NCI-H1105 treated with DMSO at 0.1 percent for 48 hours (cell line): ENCODE data around the gene NUDT9.
A peak's percentile ranks its signal among the peaks of the same experiment; 100 is the strongest.
"Not testable (repeated sequence)": the region's sequence is repeated elsewhere in the genome, so short reads cannot be mapped to it uniquely, and the experiment has no call there.

Source experiments
- DNase-seq: peaks from one replicate; lab custom pipeline; 2025; lab: John Stamatoyannopoulos, UW

Gene NUDT9

DNA sequence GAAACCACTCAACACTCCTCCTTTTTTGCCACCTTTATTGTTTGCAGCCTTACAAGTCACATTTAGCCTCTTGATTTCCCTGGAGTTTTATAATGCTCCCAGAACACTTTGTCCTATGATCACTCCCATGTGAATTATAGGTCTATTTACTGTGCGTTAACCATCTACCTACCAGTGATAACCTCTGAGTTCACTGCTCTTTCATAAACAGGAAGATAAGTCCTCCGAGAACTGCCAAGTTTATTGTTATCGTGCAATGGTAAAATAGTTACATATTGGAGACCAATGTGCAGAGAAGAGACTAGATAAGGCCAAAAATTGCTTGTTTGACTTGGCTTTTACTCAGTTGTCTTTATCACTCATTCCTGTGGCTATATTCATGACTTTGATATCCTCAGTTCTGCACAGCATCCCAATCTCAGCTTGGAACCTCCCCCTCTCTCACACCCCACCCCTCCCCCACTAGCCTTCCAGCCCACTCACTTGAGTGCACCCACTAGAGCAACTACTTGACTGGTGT lies 12.9 kb upstream of the NUDT9 start:
- no peak for DNase-seq

DNA sequence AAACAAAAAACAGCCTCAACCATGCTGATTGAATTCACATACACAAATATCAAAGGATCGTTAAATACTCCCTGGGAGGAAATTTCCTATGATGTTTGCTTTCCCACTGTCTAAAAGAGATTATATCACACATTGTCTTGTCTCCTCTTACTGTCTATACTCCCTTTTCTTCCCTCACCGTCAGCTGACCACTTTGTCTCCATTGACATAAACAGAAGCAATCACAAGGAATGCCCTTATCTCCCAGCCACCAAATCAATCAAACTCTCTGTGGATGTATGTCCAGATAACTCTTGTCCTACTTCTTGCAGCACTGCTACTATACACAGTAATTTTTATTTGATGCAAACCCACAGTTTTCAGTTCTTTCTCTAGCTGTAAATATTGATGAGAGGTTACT lies 12.2 kb upstream of the NUDT9 start:
- DNase-seq = no peak

- DNase-seq = no peak
Observed at GRCh38 chr4:87410679-87411078, 11.7 kb upstream of the NUDT9 start.

- DNase-seq = no peak
Observed at GRCh38 chr4:87414816-87415215, 7.6 kb upstream of the NUDT9 start.

DNA sequence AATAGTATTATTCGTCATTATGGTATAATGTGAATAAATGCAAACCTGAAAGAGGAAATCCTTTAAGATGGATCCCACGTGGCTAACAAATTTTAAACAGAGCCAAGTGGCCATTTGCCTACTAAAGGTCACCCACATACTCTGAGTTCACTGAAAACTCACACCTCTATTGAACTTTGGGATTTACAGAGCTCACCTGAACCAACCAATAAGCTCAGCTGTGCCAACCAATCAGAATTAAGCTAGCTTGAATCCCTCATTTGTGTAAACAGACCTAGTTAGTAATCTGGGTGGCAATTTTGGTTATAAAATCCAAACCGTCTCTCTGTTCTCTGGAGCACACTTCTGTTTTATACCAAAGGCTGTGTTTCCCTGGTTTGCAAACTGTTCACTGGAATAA lies 5.4 kb upstream of the NUDT9 start:
- DNase-seq = no peak

DNA sequence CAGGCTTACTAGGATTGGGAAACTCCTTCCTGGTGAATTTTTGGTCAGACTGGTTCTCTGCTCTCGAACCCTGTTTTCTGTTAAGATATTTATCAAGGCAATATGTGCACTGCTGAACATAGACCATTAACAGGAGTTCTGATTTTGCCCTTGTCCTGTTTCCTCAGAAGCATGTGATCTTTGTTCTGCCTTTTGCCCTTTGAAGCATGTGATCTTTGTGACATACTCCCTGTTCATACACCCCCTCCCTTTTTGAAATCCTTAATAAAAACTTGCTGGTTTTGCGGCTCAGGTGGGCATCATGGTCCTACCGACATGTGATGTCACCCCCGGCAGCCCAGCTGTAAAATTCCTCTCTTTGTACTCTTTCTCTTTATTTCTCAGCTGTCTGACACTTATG lies 4.0 kb upstream of the NUDT9 start:
- DNase-seq = not testable (repeated sequence)

DNA sequence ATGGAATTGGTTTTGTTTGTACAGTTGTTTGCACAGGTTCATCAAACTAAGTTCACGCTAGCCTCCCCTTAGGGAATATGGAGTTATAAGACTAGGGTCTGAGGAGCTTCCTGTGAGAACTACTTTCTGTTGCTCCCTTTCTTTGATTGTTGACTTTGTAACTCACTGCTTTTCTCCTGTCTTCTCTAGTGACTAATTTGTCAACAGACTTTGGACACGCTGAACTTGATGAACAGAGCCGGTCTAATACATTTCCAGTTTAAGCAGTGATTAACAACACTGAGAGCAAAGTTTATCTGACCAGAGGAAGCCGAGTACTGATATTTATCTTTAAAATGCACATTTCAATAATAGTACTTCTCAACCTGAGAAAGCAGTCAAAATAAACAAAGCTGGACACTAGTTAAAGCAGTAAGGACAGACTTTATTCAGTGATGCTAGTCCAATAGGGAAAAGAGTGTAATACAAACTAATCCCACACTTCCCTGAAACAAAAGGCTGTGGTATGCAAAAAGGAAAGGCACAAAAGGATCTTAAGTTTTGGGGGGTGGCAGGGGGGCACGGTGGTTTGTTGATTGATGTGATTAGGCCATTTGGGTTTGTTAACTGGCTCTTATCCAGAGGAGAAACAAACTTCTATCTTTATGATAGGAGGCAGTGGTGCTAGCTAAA lies 2.7 kb upstream of the NUDT9 start:
- DNase-seq = no peak

DNA sequence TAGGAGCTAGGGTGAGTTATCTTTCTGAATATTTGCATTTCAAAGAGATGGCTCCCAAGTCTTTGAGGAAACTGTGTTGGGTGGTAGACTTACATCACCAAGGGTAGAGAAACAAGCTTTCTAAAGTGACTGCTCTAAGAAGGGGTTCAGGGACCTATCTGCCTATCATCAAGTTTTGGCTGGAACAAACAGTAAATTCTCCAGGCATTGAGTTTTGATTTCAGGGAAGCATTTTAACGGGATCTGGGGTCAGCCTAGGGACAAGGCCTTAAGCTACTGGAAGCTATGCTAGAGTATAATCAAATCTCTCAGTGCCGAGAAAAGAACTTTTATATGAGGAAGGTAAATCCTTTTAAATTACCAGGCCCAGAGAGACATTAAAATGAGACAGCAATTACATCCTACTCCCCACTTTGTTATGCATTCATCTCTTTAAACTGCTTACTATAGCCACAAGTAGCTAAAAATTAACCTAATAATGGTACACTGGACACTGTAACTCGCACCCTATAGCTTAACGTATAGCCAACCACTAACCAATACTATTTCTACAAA lies 2.0 kb upstream of the NUDT9 start:
- DNase-seq = no peak

DNA sequence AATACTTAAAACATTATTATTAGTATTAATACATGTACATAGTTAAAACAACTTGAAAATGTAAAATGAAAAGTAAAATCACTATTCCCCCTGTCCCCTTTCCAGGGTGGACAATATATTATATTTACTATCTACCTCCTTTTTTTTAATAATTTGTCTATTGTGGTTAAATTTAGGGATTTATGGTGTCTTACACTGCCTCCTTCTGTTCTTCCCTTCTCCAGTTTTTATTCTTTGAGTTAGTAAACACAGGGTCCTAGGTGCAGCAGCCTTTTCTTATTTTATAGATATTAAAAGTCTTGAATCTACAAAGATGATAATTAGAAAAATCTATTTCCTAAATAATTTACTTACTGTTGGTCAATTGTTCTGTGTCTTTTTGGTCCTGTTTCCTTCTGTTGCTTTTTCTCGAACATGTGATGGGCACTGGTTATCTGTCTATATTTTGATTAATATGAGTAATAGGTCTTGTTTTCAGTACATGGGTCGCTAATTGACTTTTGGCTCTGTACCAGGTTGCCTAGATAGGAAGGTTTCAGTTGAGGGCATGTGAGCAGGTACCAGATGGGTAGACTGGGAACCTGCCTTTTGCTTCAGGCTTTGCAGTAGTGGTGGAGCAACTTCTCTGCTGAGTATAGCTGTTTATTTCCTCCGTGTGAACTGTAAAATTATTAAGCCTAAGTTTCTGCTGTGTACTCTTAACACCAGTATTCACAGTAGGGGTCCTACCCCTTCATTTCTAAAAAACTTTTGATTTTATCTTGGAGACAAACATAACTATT lies 1.1 kb downstream of the NUDT9 start:
- DNase-seq = peak; percentile 73

DNA sequence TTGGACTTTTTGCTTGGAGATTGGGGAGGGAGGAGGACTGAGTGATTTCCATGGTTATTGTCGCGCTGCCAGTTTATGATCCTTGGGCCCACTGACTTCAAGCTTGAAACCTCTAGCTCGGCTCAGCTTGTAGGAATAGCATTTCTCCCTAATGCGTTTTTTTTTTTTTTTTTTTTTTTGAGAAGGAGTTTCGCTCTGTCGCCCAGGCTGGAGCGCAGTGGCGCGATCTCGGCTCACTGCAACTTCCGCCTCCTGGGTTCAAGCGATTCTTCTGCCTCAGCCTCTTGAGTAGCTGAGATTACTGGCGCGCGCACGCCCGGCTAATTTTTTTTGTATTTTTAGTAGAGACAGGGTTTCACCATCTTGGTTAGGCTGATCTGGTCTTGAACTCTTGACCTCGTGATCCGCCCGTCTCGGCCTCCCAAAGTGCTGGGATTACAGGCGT lies 1.7 kb downstream of the NUDT9 start:
- DNase-seq = peak; percentile 7

- DNase-seq = no peak
Observed at GRCh38 chr4:87425711-87426110, 3.3 kb downstream of the NUDT9 start.

DNA sequence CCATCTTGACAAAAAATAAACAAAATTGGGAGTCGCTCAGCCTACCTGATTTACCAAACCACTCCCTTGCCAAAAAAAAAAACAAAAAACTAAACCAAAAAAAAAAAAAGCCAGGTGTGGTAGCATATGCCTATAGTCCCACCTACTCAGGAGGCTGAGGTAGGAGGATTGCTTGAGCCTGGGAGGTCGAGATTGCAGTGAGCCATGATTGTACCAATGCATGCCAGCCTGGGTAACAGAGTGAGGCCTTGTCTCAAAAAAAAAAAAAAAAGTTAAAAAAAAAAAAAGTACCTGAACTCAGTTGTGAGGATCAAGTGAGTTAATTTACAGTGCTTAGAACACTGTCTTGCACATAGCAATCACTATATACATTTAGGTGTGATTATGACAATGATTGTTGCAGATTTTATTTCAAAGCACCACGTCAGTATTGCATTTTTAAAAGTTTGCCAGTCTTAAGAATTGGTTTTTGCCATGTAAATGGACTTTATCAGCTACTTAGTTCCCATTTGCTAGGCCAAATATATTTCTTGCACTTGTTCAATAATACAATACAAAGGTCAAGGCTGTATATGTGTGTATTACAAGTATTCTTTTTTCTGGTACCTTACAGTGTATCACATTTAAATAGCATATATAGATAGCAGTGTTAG lies 4.6 kb downstream of the NUDT9 start:
- DNase-seq = no peak

- DNase-seq = no peak
Observed at GRCh38 chr4:87427518-87427868, 5.1 kb downstream of the NUDT9 start.

DNA sequence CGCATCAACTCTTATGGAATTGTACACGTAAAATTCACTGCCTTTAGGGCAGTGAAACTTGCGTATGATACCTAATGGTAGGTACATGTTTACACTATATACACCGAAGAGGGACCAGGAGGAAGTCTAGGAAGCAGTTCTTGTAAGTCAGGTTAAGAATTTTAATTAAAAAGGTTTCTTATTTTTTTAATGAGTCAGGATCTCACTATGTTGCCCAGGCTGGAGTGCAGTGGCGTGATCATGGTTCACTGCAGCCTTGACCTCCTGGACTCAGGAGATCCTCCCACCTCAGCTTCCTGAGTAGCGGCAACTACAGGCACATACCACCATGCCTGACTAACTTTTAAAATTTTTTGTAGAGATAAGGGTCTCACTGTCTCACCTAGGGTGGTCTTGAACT lies 6.6 kb downstream of the NUDT9 start:
- DNase-seq = no peak

DNA sequence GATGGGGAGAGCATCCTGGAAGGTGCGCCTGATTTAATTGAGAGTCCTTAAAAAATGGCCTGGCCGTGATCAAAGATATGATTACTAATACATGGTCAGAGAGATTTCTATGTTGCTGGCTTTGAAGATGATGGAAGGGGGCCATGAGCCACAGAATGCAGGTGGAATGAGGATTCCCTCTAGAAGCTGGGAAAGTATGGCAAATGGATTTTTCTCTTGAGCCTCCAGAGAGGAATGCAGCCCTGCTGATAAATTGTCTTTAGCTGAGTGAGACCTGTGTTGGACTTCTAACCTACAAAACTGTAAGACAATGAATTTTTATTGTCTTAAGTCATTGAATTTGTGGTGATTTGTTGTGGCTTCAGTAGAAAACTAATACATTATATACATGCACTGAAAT lies 7.7 kb downstream of the NUDT9 start:
- DNase-seq = no peak

DNA sequence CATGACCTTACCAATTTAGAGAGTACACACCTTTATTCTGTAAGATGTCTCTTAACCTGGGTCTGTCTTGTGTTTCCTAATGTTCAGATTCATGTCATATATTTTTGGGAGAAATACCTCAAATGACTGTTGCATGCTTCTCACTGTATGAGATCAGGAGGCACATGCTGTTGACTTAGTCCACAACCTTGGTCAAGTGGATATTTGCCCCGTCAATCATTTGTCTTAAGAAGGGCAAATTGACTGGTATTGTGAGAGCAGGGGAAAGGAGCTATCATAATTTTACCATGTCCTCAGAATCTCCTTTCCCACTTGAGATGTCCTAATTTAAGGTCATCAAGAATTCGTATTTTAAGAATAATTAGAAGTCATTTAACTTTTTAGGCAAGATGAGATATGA lies 11.0 kb downstream of the NUDT9 start:
- no peak for DNase-seq

DNA sequence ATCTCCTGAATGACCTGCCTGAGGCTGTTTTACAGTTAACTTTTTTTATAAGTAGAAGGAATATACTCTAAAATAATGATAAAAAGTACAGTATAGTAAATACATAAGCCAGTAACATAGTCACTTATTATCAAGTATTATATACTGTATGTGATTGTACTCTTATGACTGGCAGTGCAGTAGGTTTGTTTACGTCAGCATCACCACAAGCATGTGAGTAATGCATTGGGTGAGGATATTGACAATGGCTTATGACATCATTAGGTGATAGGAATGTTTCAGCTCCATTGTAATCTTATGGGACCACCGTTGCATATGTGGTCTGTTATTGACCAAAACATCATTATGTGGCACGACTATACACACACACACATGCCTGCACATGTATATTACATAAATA lies 20.5 kb downstream of the NUDT9 start:
- no peak for DNase-seq

GRCh38 chr4:87444741-87445140 lies 22.4 kb downstream of the NUDT9 start:
- DNase-seq = no peak

GRCh38 chr4:87445964-87446363 lies 23.6 kb downstream of the NUDT9 start:
- DNase-seq = no peak

DNA sequence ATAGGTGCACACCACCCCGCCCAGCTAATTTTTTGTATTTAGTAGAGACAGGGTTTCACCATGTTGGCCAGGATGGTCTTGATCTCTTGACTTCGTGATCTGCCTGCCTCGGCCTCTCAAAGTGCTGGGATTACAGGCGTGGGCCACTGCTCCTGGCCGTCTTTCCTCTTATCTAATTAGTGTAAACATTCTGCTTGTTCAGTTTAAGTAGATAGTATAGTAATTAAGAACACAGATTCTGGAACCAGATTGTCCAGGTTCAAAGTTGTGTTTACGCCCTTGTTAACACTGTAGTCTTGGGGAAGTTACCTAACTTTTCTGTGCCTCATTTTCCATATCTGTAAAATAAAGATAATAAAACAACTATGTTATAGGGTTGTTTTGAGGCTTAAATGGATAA lies 24.0 kb downstream of the NUDT9 start:
- not testable (repeated sequence) for DNase-seq

DNA sequence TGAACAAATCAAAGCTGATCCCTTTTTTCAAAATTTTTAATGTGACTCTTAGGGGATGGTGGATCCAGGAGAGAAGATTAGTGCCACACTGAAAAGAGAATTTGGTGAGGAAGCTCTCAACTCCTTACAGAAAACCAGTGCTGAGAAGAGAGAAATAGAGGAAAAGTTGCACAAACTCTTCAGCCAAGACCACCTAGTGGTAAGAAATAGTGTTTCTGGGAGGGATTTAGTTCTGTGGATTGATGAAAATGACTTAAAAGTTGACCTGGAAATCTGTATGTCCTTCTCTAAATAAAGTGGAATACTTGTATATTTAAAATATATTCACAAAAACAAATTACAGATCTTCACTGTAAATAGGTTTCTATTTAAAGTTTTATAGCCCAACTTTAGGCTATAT lies 29.2 kb downstream of the NUDT9 start:
- no peak for DNase-seq

DNA sequence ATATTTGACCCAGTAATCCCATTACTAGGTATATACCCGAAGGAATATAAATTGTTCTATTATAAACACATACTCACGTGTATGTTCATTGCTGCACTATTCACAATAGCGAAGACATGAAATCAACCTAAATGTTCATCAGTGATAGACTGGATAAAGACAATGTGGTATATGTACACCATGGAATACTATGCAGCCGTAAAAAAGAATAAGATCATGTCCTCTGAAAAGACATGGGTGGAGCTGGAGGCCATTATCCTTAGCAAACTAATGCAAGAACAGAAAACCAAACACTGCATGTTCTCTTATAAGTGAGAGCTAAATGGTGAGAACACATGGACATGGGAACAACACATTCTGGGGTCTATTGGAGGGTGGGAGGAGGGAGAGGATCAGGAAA lies 36.5 kb downstream of the NUDT9 start:
- no peak for DNase-seq

DNA sequence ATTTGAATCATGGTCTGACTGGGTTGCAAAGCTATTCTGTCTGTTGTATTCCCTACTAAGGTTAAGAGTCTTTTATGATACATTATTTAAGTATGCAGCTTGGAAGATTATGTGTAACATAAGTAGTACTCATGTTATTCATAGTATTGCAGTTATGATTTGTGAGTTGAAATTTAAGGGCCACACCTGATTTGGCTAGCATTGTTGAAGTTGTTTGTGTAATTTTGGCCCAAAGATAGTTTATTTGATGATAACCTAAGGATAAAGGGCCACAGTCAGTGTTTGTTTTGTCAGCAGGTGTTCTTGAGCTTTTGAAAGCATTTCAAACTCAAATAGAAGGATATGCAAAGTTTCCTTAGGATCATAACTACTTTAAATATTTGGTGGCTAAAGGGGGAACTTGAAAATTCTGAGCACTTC lies 38.9 kb downstream of the NUDT9 start:
- no peak for DNase-seq
